Measurements from ENCODE around the gene DCST2. TPM values are rescaled to one million over a fixed set of nuclear protein-coding genes. Genes with fewer than 3 reads are reported as not detected.

DCST2 gene
- total and polyA plus RNA-seq, 10 of the 15 experiments (the other 5 are each of a cell fraction or from before 2014, with no cell fraction given): 0.33 to 0.41 (median 0.36) TPM; not detected in 7

- no peak for TF ChIP-seq ZNF687 (IDR thresholded peaks at IDR 0.05)
- TF ChIP-seq ZBTB33 (IDR thresholded peaks at IDR 0.05): peak; percentile 91
- TF ChIP-seq CTCF (IDR thresholded peaks at IDR 0.05 in 2 of 3, conservative IDR thresholded peaks at IDR 0.05 in 1 of 3; ENCODE audit: control insufficient read depth in 2 of 3, extremely low read depth in 1 of 3, insufficient read depth in 1 of 3, low read depth in 3 of 3, low read length in 3 of 3): peak in 1 of 3 experiments; percentile 31; a peak in 1 of 6 replicates
- SMC1A ChIA-PET (ENCODE audit: uncharacterized antibody, unreplicated experiment): interaction anchor here (0.6 to 3.5 kb wide), 20 partner anchors 8 to 503 kb away, joined by 3 to 15 read pairs (median 4); partner anchors contain the start of genes ADAM15, FLAD1 and PBXIP1
- POLR2A ChIA-PET: interaction anchor here (0.7 to 1.3 kb wide), 3 partner anchors 12 to 126 kb away, joined by 3 read pairs; partner anchors contain the start of gene PMVK
- Histone ChIP-seq H3K9ac (ENCODE audit: control insufficient read depth, insufficient read depth, low read length) (no peak overlapping the region), H3K4me3 (no peak overlapping the region), H3K4me1 (ENCODE audit: control insufficient read depth, insufficient read depth, low read length) (peaks cover 16% of the 10 kb centered on the region), H2AFZ (ENCODE audit: control insufficient read depth, low read depth, low read length) (no peak overlapping the region), H3K36me3 (ENCODE audit: control insufficient read depth in 2 of 2, insufficient read depth in 2 of 2, low read length in 1 of 2) (no peaks in the 10 kb centered on the region; a peak in 1 of 4 replicates), H3K79me2 (ENCODE audit: control insufficient read depth, insufficient read depth, low read length) (no peaks in the 10 kb centered on the region), H3K9me3 (replicated peaks; ENCODE audit: control insufficient read depth, insufficient read depth, low read length) (no peaks in the 10 kb centered on the region), H3K4me2 (ENCODE audit: control insufficient read depth, insufficient read depth) (peak overlapping the region; percentile 69), H4K20me1 (ENCODE audit: control insufficient read depth, insufficient read depth) (no peaks in the 10 kb centered on the region), H3K27ac (ENCODE audit: control insufficient read depth, insufficient read depth) (no peak overlapping the region), H3K27me3 (replicated peaks in 1 of 2; ENCODE audit: control insufficient read depth in 2 of 2, insufficient read depth in 2 of 2, low read length in 1 of 2) (no peaks in the 10 kb centered on the region)
- in situ Hi-C loops (cut with MboI) (loop anchor here (5.0 kb wide), 1 partner anchor 500 kb away; no protein-coding TSS in a partner anchor), intact Hi-C loops (cut with micrococcal nuclease; ENCODE audit: unreplicated experiment) (loop anchor here (5.0 kb wide), 3 partner anchors 90 to 395 kb away; partner anchors contain the start of genes CKS1B and SHC1)
- no peak for FAIRE-seq
- CTCF ChIA-PET: interaction anchor here (0.5 to 15.5 kb wide), 52 partner anchors 8 to 583 kb away, joined by 3 to 195 read pairs (median 4); partner anchors contain the start of genes ADAM15, CKS1B, EFNA3 and FLAD1
- BruUV-seq (replicated peaks): no TSS peak
- 0 out of 3 replicates have a peak, but pooled peaks have one; percentile 13 for ATAC-seq
- RAD21 ChIA-PET (ENCODE audit: unreplicated experiment): interaction anchor here (0.5 to 4.7 kb wide), 20 partner anchors 10 to 581 kb away, joined by 3 to 63 read pairs (median 4); partner anchors contain the start of genes ADAM15, FLAD1, KRTCAP2 and PBXIP1
- DNase-seq (ENCODE audit: low read depth, low spot score): no peak
- WGBS (ENCODE audit: insufficient coverage, insufficient replicate concordance, low lambda C conversion rate, missing lambda C conversion rate): 46% methylated on average over 21 of the region's 29 CpGs
Measured at GRCh38 chr1:155062151-155062686, 28.6 kb upstream of the DCST2 start.
